HG02938 (cell line): ENCODE measurements around the gene LRFN2.

Source experiments
- ATAC-seq: cut with Tn5 transposase; IDR thresholded peaks from one replicate; pipeline ENCODE4 v1.9.1; 2021; ENCODE audit warnings: mild to moderate bottlenecking, moderate library complexity; ENCODE audit not compliant: unreplicated experiment

LRFN2 gene

DNA sequence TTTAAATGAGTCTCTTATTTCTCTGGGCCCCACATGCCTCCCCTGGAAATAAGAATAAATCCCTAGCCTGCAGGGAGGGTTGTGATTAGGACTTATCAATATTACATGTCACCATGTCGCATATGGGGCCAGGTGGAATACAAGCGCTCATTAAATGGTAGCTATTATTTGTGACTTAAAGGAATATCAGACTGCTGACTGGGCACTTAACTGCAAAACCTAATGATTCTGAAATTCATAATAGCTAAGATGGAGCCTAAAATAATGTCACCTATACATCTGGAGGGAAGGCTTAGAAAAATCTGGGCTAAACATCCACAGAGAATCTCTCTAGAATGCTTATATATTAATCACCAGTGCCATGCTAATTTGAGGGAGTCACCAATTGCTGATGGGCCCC lies 106.5 kb downstream of the LRFN2 start:
- ATAC-seq, result no peak

DNA sequence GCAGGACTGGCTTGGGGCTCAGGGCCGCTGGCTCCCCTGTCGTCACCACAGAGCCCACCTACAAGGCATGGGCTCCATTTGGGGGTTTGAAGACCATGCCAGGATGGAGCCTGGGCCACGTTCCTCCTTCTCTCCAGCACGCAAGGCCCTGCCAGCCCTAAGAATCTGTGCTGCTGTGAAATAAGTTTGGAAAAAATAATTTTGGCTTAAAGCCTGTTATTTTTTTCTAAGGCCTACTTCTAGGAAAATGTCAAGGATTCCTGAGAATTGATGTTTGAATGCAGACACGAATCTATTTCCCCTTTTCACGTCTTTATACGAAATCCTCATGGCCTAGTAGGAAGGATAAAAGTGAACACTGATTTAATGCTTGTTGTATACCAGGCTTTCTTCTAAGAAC lies 107.5 kb downstream of the LRFN2 start:
- no peak for ATAC-seq

DNA sequence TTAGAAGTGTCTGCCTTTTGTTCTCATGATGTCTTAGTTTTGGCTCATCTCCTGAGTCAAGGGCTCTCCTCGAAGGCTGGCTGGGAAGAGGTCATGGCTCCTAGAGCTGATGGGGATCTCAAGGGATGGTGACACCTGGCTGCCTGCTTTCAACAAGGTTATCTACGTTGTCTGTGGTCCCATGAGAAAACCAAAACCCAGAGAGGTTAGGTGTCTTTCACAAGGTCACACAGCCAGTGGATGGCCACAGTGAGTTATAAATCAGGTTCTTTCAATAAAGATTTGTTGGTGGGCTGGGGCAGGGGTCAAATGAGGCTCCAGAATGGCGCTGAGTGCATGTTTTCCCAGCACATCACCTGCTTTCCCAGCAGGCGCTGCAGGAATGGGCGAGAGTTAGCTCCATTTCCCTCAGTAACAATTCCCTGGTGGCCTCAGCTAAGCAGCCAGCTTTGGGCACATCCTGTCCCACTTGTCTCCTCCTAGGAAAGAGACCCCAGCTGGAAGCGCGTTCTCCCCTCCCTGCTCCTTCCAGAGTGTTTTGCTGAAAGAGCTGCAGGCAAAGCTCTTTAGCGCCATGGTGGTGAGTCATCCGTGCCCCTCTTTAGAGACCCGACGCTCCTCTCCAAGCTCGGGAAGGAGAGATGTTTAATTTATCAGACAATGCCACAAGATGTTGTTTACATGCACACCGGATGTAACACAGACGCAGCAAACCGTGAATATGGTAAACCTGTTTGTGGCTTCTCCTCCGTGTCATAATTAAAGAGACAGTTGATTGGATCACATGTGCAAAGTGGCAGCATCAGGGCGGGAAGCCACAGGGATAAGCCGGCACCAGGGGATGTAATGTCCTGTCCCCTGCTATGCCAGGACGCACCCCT lies 109.7 kb downstream of the LRFN2 start:
- ATAC-seq, result no peak

DNA sequence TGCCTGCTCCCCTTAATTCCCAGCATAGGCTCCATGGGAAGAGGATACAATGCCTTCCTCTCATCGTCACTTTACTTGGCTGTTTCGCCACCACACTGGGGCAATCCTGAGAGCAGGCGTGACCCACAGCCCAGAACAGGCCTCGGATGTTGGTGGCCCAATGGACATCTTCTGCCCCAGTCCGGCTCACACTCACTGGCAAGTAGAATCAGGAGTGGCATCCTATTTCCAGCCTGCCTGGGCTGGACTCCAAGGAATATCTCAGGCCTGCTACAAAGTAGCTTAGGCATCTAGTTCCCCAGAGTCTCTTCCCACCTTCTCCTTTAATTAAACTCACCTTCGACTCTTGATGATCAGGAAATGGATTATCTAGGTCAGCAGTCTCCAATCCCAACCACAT lies 110.5 kb downstream of the LRFN2 start:
- ATAC-seq, result no peak

DNA sequence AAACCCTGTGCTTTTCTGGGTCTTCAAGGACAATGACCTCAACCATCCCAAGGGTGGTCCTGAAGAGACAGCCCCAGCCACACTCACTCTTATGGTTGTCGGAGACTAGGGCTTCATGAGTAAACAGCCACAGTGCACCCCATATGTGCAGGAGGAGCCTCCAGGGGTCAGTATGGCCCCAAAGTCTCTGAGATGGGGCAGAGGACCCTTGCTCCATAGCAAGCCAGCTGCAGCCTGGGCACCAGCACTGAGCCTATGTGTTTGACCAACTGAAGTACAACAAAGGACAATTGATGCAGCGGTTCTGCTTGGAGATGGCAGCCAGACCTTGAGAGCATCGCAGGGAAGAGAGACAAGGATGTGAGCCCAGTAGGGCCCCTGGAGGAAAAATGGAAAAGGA lies 112.2 kb downstream of the LRFN2 start:
- no peak for ATAC-seq

DNA sequence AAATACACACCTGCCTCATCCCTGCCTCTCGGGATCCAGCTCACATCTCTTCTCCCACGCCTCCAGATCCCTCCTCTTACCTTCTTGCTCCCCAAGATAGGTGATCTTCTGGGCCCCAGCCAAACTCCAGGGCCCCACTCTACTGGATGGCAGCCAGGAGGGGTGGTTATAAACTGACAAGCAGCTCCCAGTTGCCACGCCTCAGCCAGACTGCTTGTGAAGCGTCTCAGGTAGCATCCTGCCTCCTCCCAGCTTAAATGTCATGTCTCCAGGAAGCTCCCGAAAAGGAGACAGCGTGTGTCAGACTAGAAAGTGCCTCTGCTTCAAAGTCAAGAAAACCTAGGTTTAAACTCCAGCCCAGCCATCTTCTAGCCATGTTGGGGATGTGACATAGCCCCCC lies 114.1 kb downstream of the LRFN2 start:
- no peak for ATAC-seq

DNA sequence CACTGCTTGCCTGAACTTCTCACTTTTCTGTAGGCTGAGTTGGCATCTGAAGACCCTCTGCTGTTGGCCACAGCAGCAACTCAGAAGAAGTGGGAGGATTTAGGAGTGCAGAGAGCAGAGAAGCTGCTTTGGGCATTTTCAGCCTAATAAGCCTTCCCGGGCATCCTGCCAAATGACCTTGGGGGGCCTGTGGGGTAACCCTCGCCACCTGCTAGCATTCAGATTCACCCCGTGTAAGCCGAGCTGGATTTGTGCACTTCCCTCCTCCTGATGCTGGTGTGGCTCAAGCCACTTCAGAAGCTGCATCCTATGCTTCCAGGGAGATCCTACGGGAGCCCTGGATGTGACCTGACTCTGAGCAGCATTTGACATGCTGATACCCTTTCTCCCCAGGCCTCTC lies 114.8 kb downstream of the LRFN2 start:
- no peak for ATAC-seq

DNA sequence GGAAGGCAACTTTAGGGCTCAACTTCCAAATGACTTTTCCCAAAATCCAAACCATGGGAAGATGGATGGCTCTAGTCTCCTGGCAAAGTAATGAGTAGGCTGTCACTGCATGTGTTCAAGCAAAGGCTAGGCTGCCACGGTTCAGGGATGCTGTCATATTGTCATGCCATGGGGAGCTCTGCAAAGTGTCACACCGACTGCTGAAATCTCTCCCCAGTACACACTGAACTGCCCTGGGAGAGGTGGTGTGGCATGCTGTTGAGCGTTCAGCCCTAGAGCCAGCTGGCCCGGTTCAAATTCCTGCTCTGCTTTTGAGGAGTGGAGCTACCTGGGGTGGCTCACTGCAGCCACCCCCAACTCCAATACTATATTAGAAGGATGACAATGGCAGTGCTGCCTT lies 115.9 kb downstream of the LRFN2 start:
- ATAC-seq, result no peak

DNA sequence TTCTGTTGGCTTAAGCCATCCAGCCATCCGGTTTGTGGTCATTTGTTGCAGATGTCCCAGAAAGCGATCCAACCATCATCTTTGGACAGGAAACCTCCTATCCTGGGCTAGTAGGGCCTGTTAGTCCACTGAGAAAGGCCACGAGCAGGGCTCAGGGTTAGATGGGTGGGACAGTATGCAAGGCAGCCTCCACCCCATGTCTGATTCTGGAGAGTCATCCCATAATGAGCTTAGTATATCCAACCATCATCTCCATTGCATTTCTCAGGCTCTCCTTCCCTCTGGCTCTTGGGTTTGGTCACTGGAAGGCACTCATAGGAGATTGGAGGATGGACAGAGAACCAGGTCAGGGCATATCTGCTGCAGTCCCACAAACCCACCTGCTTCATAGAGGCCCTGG lies 117.8 kb downstream of the LRFN2 start:
- ATAC-seq, result no peak

DNA sequence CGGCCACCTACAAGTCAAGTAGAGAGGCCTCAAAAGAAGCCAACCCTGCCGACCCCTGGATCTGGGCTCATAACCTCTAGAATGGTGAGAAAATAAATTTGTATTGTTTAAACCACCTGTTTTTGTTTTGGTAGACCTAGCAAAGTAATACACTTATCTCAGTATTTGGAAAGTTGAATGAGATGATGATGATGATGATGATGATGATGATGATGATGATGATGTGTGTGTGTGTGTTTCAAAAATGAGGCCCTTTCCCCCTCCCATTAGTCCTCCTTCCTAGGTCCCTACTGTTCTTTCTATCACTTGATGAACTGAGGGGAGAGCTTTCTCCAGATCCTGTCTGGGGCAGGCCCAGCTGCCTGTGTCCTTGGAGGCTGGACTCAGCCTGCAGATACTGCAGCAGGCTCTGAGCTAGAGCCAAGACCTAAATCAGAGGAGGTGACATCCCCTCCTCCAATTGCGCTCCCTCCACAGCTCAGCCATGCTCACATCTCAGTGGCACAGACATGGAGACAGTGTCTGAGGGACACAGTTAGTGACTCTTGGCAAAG lies 120.1 kb downstream of the LRFN2 start:
- ATAC-seq, result no peak

DNA sequence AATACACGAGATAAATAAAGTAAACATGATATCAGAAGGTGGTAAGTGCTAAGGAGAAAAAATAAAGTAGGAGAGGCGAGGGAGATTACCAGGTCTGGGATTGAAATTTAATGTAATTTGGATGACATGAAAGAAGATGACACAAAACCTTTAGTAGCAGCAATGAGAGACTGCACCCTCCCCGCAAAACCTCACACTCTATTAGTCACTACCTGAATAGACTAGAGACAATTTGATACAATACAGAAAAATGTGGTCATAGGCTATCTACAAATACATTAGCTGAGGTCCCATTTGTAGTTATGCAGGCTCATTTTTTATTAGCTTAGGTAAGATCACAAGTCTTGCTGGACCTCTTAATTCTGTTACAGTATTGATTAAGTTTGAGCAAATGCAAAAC lies 125.5 kb downstream of the LRFN2 start:
- no peak for ATAC-seq

DNA sequence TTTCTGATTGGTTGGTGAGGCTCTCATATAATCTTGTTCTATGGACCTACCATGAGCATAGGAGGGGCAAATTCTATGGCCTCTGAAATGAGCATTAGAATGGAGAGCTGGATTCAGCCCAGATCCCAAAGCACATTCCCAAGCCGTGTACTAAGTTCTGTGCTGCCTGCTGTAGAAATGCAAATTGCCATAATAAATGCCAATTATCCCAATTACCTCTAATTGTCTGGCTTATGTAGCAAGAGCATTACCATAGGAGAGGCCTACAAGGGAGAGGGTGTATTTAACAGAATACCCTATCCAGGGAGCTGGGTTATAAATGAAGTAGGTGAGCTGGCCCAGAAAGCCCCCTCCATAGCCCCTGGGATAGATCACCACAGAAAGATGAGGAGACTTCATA lies 126.8 kb downstream of the LRFN2 start:
- no peak for ATAC-seq

DNA sequence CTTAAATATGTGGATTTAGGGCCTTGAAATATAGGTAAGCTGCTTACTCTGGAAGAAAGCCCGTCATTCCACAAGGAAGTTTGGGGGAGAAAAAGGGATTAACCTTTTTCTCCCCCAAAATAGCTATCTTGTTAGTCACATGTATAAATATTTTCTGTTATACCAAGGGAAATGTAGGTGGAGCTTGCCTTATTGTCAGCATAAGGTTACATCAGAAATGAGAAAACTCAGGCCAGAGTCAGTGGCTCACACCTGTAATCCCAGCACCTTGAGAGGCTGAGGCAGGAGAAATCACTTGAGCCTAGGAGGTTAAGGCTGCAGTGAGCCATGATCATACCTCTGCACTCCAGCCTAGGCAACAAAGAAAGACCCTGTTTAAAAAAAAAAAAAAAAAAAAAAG lies 129.9 kb downstream of the LRFN2 start:
- ATAC-seq, result no peak

DNA sequence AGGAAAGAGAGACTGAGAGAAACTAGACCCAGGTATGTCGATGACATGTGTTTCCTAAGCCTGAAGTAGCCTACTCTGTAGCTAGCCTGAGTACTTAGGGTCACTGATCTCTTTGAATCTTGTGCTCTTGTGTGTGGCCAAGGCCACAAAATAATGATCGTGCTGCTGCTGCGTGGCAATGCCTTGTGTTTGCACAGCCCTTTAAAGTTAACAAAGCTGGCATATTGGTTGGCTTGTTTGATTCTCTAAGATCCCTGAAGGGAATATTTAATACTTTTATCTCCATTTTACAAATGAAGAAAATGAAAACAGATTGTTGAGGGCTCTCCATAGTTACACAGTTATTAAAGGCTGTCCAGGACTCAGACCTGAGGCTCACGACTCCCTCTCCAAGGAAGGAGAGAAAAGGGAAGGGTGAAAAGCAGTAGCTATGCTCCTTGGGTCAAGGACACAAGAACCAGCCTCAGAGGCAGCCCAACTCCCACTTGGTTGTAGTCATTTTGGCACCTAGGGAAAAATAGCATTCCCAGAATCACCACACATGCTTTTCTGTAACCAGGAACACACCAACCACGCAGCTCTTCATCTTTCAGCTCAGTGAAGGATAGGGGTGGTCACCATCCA lies 130.7 kb downstream of the LRFN2 start:
- ATAC-seq, result no peak

DNA sequence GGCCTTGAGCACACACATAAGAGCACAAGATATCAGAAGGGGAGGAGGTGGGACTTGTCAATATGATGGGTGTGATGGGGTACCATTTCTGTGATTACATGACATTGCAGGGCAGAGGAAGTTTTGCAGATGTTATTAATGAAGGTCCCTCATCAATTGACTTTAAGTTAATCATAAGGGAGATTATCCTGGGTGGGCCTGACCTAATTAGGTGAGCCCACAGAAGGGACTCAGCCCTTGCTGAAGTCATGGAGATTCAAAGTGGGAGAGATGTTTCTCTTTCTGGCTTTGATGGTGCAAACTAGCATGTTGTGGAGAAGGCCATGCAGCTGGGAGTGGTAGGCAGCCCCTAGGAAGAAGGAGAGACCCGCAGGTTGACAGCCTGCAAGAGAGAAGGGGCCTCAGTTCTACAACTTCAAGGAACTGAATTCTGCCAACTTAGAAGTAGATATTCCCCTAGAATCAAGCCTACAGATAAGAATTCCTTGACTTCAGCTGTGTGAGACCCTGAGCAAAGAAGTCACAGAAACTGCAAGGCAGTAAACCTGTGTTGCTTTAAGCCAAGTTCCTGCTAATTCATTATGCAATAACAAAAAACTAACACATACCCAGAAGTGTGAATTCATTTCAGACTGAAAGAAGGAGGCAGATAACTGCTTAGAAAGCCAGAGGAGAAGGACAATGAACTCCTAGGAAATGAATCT lies 131.3 kb downstream of the LRFN2 start:
- ATAC-seq, result no peak

DNA sequence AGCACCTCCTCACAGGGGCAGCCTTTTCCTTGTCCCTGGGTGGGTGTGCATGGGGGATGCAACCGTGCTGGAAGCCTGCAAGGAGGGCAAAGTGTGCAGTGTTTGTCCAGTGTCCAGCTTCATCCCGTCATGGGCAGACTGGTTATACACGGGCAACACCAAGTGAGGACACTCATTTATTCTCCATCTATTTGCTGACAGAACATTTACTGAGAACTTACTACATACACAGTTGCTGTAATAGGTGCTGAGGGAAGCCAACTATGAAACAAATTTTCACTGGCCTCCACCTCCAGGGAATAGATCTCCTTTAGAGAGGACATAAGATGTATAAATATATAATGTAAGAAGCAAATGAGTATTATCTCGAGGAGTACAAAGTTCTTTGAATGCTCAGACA lies 136.7 kb downstream of the LRFN2 start:
- no peak for ATAC-seq

DNA sequence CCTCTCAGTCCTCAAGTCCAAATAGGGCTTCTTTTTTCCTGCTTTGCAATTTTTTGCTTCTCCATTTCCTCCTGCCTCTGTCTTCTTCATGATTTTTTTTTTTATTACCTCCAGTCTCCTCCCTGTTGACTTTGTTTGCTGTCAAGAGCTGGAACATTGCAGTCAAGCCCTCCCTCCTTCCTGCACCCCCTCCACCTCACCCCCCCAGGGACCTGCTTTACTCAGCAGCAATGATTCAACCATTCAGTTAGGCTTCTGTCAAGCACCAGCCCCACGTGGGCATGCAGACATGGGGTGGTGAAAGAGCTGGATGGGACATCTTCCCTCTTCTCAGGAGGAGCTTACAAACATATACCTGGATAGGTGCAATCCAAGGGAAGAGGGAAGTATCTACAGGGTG lies 142.4 kb downstream of the LRFN2 start:
- ATAC-seq, result no peak

DNA sequence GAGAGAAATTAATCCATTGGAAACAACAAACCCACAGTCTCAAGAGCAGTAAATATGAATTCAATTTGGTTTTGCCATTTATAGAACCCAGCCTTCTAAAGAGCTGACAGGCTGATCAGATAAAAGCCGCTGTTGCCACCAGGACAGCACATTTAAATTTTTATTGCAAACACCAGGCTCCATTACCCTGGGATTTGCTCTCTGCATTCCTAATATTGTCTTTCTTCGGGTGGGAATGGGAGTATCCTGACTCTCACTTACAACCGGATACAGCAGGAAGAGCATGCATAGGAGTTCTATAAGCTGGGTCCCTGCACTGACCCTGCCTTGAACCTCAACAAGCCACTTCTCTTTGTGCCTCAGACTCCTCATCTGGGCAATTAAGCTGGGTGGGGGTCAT lies 142.9 kb downstream of the LRFN2 start:
- no peak for ATAC-seq

DNA sequence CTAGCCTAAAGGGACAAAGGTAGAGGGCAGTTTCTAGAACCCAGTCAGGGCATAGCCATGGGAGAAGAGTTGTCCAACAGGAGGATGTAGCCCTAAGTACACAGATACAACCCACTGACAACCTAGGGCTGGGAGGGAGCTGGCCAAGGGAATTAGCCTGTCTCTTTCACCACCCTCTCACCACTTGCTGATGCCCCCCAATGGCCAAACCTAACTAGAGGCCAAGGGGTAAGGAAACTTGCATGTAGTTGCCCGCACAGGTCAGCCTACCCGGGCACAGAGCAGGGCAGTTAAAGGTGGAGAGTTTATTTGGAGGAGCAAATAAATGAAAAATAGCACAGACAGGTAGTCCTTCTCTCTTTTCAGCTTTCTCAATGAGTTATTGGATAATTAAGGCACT lies 143.3 kb downstream of the LRFN2 start:
- no peak for ATAC-seq

DNA sequence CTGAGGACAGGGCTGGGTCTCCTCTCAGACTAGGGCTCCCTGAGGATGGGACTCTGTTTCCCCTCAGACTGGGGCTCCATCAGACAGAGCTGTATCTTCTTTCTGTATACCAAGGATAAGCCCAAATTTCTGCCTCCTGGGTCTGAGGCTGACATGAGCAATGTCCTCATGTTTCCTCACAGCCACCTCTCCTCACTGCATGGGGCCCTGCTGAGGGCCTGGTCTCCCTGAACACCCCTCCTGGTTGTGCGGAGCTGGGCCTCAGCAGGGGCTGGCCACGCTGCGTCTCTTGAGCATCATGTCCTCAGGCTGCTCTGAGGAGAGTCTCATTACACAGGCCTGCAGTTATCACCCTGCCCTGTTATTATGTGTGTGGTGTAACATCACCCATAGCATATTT lies 144.6 kb downstream of the LRFN2 start:
- ATAC-seq, result no peak

DNA sequence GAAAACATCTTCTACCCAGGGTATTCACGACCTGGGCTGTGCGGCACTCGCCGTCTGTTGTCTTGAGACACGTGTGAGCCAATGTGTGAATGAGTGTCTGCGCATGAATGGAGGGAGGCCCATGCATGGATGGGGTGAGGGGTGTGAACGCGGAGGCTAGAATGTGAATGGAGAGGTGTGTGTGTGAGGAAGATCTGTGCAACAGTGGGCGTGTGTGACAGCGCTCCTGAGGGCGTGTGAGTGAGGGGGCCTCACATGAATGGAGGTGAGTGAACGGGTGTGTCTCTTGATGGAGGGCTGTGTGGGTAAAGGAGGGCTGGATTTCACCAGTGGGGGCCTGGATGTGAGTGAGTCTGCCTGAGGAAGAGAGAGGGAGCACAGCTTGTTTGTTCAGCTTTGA lies 146.0 kb downstream of the LRFN2 start:
- no peak for ATAC-seq

DNA sequence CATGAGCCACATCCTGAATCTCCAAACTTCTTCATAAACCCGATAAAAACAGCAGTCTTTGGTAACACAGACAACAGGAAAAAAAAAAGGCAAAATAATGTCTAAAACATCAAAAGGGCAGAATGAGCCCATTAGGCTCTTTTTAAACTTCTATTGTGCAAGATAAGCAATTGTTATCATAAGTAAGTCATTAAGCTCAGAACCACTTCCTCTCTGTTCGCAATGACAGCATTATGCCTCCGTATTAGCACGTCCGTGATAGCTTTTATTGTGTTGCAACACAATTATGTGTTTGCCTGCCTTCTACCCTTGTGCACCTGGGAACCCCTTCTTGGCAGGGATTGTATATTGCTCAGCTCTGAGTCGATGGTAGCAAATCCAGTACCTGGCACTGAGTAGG lies 147.1 kb downstream of the LRFN2 start:
- no peak for ATAC-seq
